ENCODE data around the gene GPAT3. TPM values are rescaled to one million over a fixed set of nuclear protein-coding genes. Genes with fewer than 3 reads are reported as not detected.

Gene GPAT3
- total and polyA plus RNA-seq, 2 donors = 9.5 to 13.8 TPM

DNA sequence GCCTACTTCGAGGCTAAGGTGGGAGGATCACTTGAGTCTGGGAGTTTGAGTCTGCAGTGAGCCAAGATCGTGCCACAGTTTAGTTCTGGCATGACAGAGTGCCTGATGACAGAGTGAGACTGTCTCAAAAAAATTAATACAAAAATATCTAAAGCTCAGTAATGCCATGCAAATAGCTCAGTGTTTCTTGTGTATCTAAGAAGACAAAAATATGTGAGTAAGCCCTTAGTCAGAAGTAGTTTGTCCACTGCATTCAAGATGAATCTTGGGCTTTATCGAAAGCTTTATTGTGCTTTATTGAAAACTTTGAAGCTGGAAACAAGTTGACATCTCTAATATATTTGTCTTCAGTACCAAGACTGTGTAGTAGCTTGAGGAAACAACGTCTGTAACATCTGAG is 115.9 kb downstream of the GPAT3 start:
- DNase-seq (ENCODE audit: extremely low spot score) = no peak
- WGBS = 87% methylated on average over 4 of the region's 4 CpGs
- H3K4me3 ChIP-seq (ENCODE audit: low read depth, low read length) = no peak overlapping the region
- H3K4me1 ChIP-seq (ENCODE audit: insufficient read depth) = no peaks in the 10 kb centered on the region
- no peaks in the 10 kb centered on the region for H3K36me3 ChIP-seq (ENCODE audit: insufficient read depth)
- H3K27ac ChIP-seq (ENCODE audit: low read depth) = no peak overlapping the region

Small RNA genes lying within 50 kb of the gene (small RNA-seq; reads per million reads assigned to genes)
- gene RF00019 = not detected

Other genes with a start within 250 kb of the GPAT3 start
- 0.90 TPM for gene HPSE, start 201.3 kb upstream of the GPAT3 start, total RNA-seq
- gene HPSE, start 201.3 kb upstream of the GPAT3 start, polyA plus RNA-seq = 1.2 TPM
- gene HELQ, start 80.3 kb upstream of the GPAT3 start, total RNA-seq = 22.5 TPM
- 12.8 TPM for gene HELQ, start 80.3 kb upstream of the GPAT3 start, polyA plus RNA-seq
- 30.5 TPM for gene MRPS18C, start 80.0 kb upstream of the GPAT3 start, total RNA-seq
- gene MRPS18C, start 80.0 kb upstream of the GPAT3 start, polyA plus RNA-seq = 26.4 TPM
- 34.0 TPM for gene ABRAXAS1, start 51.0 kb upstream of the GPAT3 start, total RNA-seq
- gene ABRAXAS1, start 51.0 kb upstream of the GPAT3 start, polyA plus RNA-seq = 13.7 TPM

Measured in urinary bladder (tissue), 4 donors.